ENCODE results near the gene GRAMD1C.

GRAMD1C gene

DNA sequence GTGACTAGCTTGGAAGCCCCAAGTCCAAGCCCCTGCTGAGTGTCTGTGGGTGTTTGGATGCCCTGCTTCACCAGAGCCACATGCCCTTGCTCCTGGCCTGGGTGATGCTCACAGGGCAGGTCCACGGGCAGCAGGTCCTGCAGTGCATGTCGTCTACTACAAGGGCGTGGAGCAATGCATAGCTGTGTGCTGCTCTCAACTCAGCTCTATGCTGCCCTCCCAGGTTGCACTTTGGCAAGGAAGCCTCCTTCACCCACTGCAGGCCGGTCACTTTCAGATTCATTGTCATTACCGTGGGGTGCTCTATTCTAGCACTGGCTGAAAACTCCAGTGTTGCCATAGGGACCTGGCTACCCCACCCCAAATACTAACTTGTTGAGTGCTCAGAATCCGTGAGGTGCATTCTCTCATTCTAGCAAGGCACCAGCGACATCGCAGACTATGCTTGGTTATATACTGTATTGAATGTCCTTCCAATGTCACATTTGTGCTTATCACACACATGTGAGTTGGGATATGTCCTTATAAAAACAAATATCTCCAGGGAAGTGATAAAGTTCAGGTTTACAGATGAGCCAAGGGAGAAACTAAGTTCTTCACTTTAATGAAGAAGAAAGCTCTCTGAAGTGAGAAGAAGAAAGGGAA is 51.8 kb downstream of the GRAMD1C start:
- H3K9ac ChIP-seq (ENCODE audit: low read depth, low read length): no peak overlapping the region
- no peaks in the 10 kb centered on the region for H3K9me3 ChIP-seq (ENCODE audit: control insufficient read depth, insufficient read depth, low read length)
- no peaks in the 10 kb centered on the region for H3K36me3 ChIP-seq (ENCODE audit: insufficient read depth, low read length)
- H3K4me1 ChIP-seq (ENCODE audit: insufficient read depth, low read length): no peaks in the 10 kb centered on the region; the same call in 1 of the 2 replicates

DNA sequence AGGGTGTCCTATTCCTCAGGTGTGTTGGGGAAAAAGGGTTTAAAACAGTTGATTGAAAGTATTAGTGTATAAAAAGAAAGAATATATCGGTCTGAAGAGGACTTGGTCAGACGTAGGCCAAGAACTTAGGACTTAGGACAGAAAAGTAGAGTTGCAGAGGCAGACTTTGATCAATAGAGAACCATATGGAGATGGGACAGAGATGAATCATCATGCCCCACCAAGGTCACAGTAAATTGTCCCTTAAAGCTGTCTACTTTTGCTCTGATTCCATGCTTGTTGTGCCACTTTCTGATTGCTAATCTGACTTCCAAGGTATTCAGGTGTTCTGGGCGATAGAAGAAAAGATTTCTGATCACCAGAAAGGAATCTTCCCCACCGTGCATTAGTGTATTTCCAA is 56.3 kb downstream of the GRAMD1C start:
- H3K9ac ChIP-seq (ENCODE audit: low read depth, low read length): no peak overlapping the region
- H3K9me3 ChIP-seq (ENCODE audit: control insufficient read depth, insufficient read depth, low read length): no peaks in the 10 kb centered on the region
- H3K4me1 ChIP-seq (ENCODE audit: insufficient read depth, low read length): peaks cover 9% of the 10 kb centered on the region; the same call in 1 of the 2 replicates
- H3K36me3 ChIP-seq (ENCODE audit: insufficient read depth, low read length): no peaks in the 10 kb centered on the region

- H3K9me3 ChIP-seq (ENCODE audit: control insufficient read depth, insufficient read depth, low read length): no peaks in the 10 kb centered on the region
- H3K4me1 ChIP-seq (ENCODE audit: insufficient read depth, low read length): peaks cover 9% of the 10 kb centered on the region; the same call in 1 of the 2 replicates
- H3K9ac ChIP-seq (ENCODE audit: low read depth, low read length): no peak overlapping the region
- no peaks in the 10 kb centered on the region for H3K36me3 ChIP-seq (ENCODE audit: insufficient read depth, low read length)
Observed at GRCh38 chr3:113895964-113896363, 57.4 kb downstream of the GRAMD1C start.

- H3K36me3 ChIP-seq (ENCODE audit: insufficient read depth, low read length): no peaks in the 10 kb centered on the region
- H3K4me1 ChIP-seq (ENCODE audit: insufficient read depth, low read length): peaks cover 9% of the 10 kb centered on the region; the same call in 1 of the 2 replicates
- H3K9me3 ChIP-seq (ENCODE audit: control insufficient read depth, insufficient read depth, low read length): no peaks in the 10 kb centered on the region
- no peak overlapping the region for H3K9ac ChIP-seq (ENCODE audit: low read depth, low read length)
Observed at GRCh38 chr3:113896930-113897329, 58.3 kb downstream of the GRAMD1C start.

- H3K4me1 ChIP-seq (ENCODE audit: insufficient read depth, low read length): peaks cover 9% of the 10 kb centered on the region; the same call in 1 of the 2 replicates
- no peaks in the 10 kb centered on the region for H3K9me3 ChIP-seq (ENCODE audit: control insufficient read depth, insufficient read depth, low read length)
- no peak overlapping the region for H3K9ac ChIP-seq (ENCODE audit: low read depth, low read length)
- H3K36me3 ChIP-seq (ENCODE audit: insufficient read depth, low read length): no peaks in the 10 kb centered on the region
Observed at GRCh38 chr3:113897373-113897777, 58.8 kb downstream of the GRAMD1C start.

DNA sequence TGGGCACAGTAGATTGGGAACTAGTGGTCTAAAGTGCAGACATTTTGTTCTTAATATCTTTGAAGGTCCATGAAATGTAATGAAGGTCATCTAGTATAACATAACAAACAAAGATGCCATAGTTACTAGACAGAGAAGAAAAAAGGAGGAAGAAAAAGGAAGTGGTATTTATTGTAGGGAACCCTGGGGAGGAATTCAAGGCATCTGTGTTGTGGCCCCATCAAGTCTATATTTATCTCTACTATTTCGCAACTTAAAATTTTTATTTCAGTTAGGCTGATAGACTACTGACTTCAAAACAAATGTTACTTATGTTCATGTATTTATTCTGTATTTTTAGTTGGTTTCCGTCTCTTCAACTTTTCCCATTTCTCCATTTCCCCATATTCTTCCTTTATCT is 60.3 kb downstream of the GRAMD1C start:
- H3K9me3 ChIP-seq (ENCODE audit: control insufficient read depth, insufficient read depth, low read length): no peaks in the 10 kb centered on the region
- H3K4me1 ChIP-seq (ENCODE audit: insufficient read depth, low read length): peaks cover 9% of the 10 kb centered on the region; the same call in 1 of the 2 replicates
- no peak overlapping the region for H3K9ac ChIP-seq (ENCODE audit: low read depth, low read length)
- H3K36me3 ChIP-seq (ENCODE audit: insufficient read depth, low read length): no peaks in the 10 kb centered on the region

- Histone ChIP-seq H3K36me3 (ENCODE audit: insufficient read depth, low read length) (no peaks in the 10 kb centered on the region), H3K9me3 (ENCODE audit: control insufficient read depth, insufficient read depth, low read length) (no peaks in the 10 kb centered on the region), H3K4me1 (ENCODE audit: insufficient read depth, low read length) (no peaks in the 10 kb centered on the region), H3K9ac (ENCODE audit: low read depth, low read length) (no peak overlapping the region)
Observed at GRCh38 chr3:113906568-113907140, 68.1 kb downstream of the GRAMD1C start.

GRCh38 chr3:113908133-113908532 is 69.5 kb downstream of the GRAMD1C start:
- no peak overlapping the region for H3K9ac ChIP-seq (ENCODE audit: low read depth, low read length)
- H3K4me1 ChIP-seq (ENCODE audit: insufficient read depth, low read length): no peaks in the 10 kb centered on the region
- H3K36me3 ChIP-seq (ENCODE audit: insufficient read depth, low read length): no peaks in the 10 kb centered on the region
- H3K9me3 ChIP-seq (ENCODE audit: control insufficient read depth, insufficient read depth, low read length): no peaks in the 10 kb centered on the region

DNA sequence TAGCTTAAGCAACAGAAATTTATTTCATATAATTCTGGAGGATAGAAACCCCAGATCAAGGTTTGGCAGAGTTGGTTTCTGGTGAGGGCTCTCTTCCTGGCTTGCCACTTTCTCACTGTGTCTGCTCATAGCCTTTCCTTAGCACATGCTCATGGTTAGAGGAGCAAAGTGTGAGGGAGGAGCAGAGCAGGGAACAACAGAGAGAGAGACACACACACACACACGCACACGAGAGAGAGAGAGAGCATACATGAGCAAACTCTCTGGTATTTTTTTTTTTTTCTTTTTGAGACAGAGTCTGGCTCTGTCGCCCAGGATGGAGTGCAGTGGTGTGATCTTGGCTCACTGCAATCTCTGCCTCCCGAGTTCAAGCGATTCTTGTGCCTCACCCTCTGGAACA is 72.4 kb downstream of the GRAMD1C start:
- Histone ChIP-seq H3K9ac (ENCODE audit: low read depth, low read length) (no peak overlapping the region), H3K9me3 (ENCODE audit: control insufficient read depth, insufficient read depth, low read length) (no peaks in the 10 kb centered on the region), H3K36me3 (ENCODE audit: insufficient read depth, low read length) (no peaks in the 10 kb centered on the region), H3K4me1 (ENCODE audit: insufficient read depth, low read length) (no peaks in the 10 kb centered on the region)

DNA sequence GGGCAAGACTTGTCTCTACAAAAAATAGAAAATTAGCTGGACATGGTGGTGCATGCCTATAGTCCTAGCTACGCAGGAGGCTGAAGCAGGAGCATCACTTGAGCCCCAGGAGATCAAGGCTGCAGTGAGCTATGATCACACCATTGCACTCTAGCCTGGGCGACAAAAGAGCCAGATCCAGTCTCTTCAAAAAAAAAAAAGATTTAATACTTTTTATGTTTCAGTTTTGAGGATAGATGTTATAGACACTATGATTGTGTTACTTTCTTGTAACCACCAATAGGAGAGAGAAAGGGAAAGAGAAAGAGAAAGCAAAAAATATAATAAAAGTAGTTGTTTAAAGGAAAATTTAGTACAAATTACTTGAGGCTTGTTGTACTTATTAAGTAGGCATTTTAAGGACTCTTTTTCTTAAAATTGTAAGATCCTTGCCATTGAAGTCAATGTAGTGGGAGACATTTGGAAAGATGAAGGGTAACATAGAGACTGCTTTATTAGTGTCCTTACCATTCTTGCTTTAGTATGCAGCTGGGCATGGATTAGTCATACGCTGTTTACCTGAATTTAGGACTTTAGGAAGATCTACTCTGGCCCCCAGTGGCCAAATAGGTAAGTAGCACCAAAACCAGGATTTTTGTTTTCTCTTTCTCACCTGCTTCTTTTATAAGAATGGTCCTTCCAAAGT is 74.1 kb downstream of the GRAMD1C start:
- H3K9me3 ChIP-seq (ENCODE audit: control insufficient read depth, insufficient read depth, low read length): no peaks in the 10 kb centered on the region
- H3K4me1 ChIP-seq (ENCODE audit: insufficient read depth, low read length): no peaks in the 10 kb centered on the region
- no peaks in the 10 kb centered on the region for H3K36me3 ChIP-seq (ENCODE audit: insufficient read depth, low read length)
- H3K9ac ChIP-seq (ENCODE audit: low read depth, low read length): no peak overlapping the region

DNA sequence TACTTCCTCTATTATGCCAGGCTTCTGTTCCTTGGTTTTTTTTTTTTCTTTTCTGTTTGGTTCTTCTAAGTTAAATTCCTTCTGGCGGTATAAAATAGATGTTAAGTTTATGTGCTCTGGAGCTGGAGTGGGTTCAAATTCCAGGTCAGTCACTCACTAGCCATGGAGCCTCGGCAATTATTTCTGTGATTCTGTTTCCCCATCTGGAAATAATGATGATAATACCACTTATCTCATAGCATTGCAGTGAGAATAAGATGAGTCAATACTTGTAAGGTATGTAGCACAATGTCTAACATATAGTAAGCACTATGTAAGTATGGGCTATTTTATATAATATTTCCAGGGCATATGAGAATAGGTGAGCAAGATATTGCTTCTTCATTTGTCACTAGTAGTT is 76.1 kb downstream of the GRAMD1C start:
- H3K36me3 ChIP-seq (ENCODE audit: insufficient read depth, low read length): no peaks in the 10 kb centered on the region
- no peaks in the 10 kb centered on the region for H3K4me1 ChIP-seq (ENCODE audit: insufficient read depth, low read length)
- H3K9ac ChIP-seq (ENCODE audit: low read depth, low read length): no peak overlapping the region
- H3K9me3 ChIP-seq (ENCODE audit: control insufficient read depth, insufficient read depth, low read length): no peaks in the 10 kb centered on the region

DNA sequence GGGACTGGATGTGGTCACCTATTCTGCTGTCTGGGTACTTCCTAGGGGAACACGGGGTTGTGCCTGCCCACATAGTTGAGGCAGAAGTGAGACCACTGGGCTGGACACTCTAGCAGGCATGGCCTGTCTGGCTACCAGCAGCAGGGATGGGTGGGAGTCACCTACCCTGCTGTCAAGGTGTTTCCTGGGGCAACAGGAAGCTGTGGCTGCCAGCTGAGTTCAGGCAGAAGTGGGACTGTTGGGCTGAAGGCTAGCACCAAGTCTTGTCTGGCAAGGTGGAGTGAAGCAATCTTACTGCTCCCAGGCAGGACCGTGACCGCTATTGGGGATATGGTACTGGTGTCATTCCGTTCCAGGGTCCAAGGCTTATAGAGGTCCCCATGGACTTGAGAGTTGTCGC is 89.0 kb downstream of the GRAMD1C start:
- H3K36me3 ChIP-seq (ENCODE audit: insufficient read depth, low read length): no peaks in the 10 kb centered on the region
- H3K9me3 ChIP-seq (ENCODE audit: control insufficient read depth, insufficient read depth, low read length): no peaks in the 10 kb centered on the region
- H3K9ac ChIP-seq (ENCODE audit: low read depth, low read length): no peak overlapping the region
- peaks cover 4% of the 10 kb centered on the region for H3K4me1 ChIP-seq (ENCODE audit: insufficient read depth, low read length)

GRCh38 chr3:113946831-113947230 is 108.2 kb downstream of the GRAMD1C start:
- Histone ChIP-seq H3K9ac (ENCODE audit: low read depth, low read length) (peak overlapping the region; percentile 71), H3K9me3 (ENCODE audit: control insufficient read depth, insufficient read depth, low read length) (no peaks in the 10 kb centered on the region), H3K36me3 (ENCODE audit: insufficient read depth, low read length) (no peaks in the 10 kb centered on the region), H3K4me1 (ENCODE audit: insufficient read depth, low read length) (peaks cover 8% of the 10 kb centered on the region; the same call in 1 of the 2 replicates)

GRCh38 chr3:113947372-113948014 is 108.9 kb downstream of the GRAMD1C start, which contains the start of gene ZDHHC23:
TSS of gene ZDHHC23 (plus strand) at chr3:113948013. CDS start at chr3:113948803, 790 bp downstream.
- Histone ChIP-seq H3K9ac (ENCODE audit: low read depth, low read length) (peak within 1 kb of the TSS; percentile 71), H3K36me3 (ENCODE audit: insufficient read depth, low read length) (no peaks in the 10 kb centered on the region), H3K9me3 (ENCODE audit: control insufficient read depth, insufficient read depth, low read length) (no peaks in the 10 kb centered on the region), H3K4me1 (ENCODE audit: insufficient read depth, low read length) (peaks cover 5% of the 10 kb centered on the region; the same call in 1 of the 2 replicates)
